ENCODE data around the gene RHO.

Gene RHO

GRCh38 chr3:129552287-129553050 is 24.0 kb downstream of the RHO start:
- no peak overlapping the region for H3K9ac ChIP-seq (ENCODE audit: low read length)
- H2BK5ac ChIP-seq (ENCODE audit: low read depth, low read length, poor library complexity, severe bottlenecking), result no peak overlapping the region
- no peak overlapping the region for H2AK5ac ChIP-seq (ENCODE audit: low read length, severe bottlenecking)
- H3K4me3 ChIP-seq (ENCODE audit: insufficient read depth in 1 of 2, low read depth in 1 of 2, low read length in 2 of 2), result no peak overlapping the region
- no peak overlapping the region for H3K23ac ChIP-seq (ENCODE audit: low read length in 2 of 2)
- 67% methylated on average over 9 of the region's 10 CpGs for WGBS
- no peak overlapping the region for H3K4me2 ChIP-seq (ENCODE audit: low read length, poor library complexity, severe bottlenecking)
- no peak overlapping the region for H2AFZ ChIP-seq (ENCODE audit: low read depth, low read length)
- no peak overlapping the region for H4K91ac ChIP-seq (ENCODE audit: low read length)
- H3K36me3 ChIP-seq (ENCODE audit: control insufficient read depth in 1 of 2, insufficient read depth in 2 of 2, low read depth in 1 of 2, low read length in 2 of 2), result peaks cover 26 to 27% of the 10 kb centered on the region in 2 experiments
- H4K8ac ChIP-seq (ENCODE audit: low read length), result peak overlapping the region; percentile 80
- H2BK120ac ChIP-seq (ENCODE audit: low read depth, low read length), result peak overlapping the region; percentile 11
- peaks cover 3% of the 10 kb centered on the region for H3K79me1 ChIP-seq (replicated peaks; ENCODE audit: low read length, poor library complexity, severe bottlenecking)
- no peak overlapping the region for H3K27ac ChIP-seq (ENCODE audit: low read length, poor library complexity, severe bottlenecking)
- H3K18ac ChIP-seq (ENCODE audit: low read depth in 1 of 2, low read length in 2 of 2), result peak overlapping the region; percentile 13 to 55
- peaks cover 43% of the 10 kb centered on the region for H3K4me1 ChIP-seq (ENCODE audit: control insufficient read depth, insufficient read depth, low read depth, low read length)
- peak overlapping the region in 1 of 2 experiments; percentile 3 for H3K14ac ChIP-seq (ENCODE audit: low read length in 2 of 2)
- peak overlapping the region; percentile 6 for H2BK15ac ChIP-seq (ENCODE audit: low read depth, poor library complexity, severe bottlenecking)
- H2BK12ac ChIP-seq (ENCODE audit: low read length in 2 of 2), result peak overlapping the region in 1 of 2 experiments; percentile 51
- H3K4ac ChIP-seq (ENCODE audit: low read depth in 1 of 2, low read length in 2 of 2), result no peak overlapping the region
- H3K9me3 ChIP-seq (ENCODE audit: control insufficient read depth, low read length), result no peaks in the 10 kb centered on the region
- no peaks in the 10 kb centered on the region for H3K27me3 ChIP-seq (ENCODE audit: control insufficient read depth in 1 of 2, insufficient read depth in 1 of 2, low read length in 2 of 2)
- no peak for DNase-seq

GRCh38 chr3:129553171-129553570 is 24.7 kb downstream of the RHO start:
- Histone ChIP-seq H3K4me1 (ENCODE audit: control insufficient read depth, insufficient read depth, low read depth, low read length) (peaks cover 50% of the 10 kb centered on the region), H3K9me3 (ENCODE audit: control insufficient read depth, low read length) (no peaks in the 10 kb centered on the region), H3K4ac (ENCODE audit: low read depth in 1 of 2, low read length in 2 of 2) (no peak overlapping the region), H3K14ac (ENCODE audit: low read length in 2 of 2) (peak overlapping the region in 1 of 2 experiments; percentile 3), H4K91ac (ENCODE audit: low read length) (no peak overlapping the region), H2AK5ac (ENCODE audit: low read length, severe bottlenecking) (peak overlapping the region; percentile 18), H2AFZ (ENCODE audit: low read depth, low read length) (no peak overlapping the region), H3K79me1 (replicated peaks; ENCODE audit: low read length, poor library complexity, severe bottlenecking) (peaks cover 3% of the 10 kb centered on the region), H3K4me3 (ENCODE audit: insufficient read depth in 1 of 2, low read depth in 1 of 2, low read length in 2 of 2) (no peak overlapping the region), H3K36me3 (ENCODE audit: control insufficient read depth in 1 of 2, insufficient read depth in 2 of 2, low read depth in 1 of 2, low read length in 2 of 2) (peaks cover 33 to 34% of the 10 kb centered on the region in 2 experiments), H3K27ac (ENCODE audit: low read length, poor library complexity, severe bottlenecking) (no peak overlapping the region), H4K8ac (ENCODE audit: low read length) (peak overlapping the region; percentile 80), H3K9ac (ENCODE audit: low read length) (no peak overlapping the region), H2BK5ac (ENCODE audit: low read depth, low read length, poor library complexity, severe bottlenecking) (no peak overlapping the region), H3K18ac (ENCODE audit: low read depth in 1 of 2, low read length in 2 of 2) (peak overlapping the region; percentile 5 to 55), H3K27me3 (ENCODE audit: control insufficient read depth in 1 of 2, insufficient read depth in 1 of 2, low read length in 2 of 2) (no peaks in the 10 kb centered on the region), H2BK12ac (ENCODE audit: low read length in 2 of 2) (peak overlapping the region; percentile 4 to 51), H2BK120ac (ENCODE audit: low read depth, low read length) (peak overlapping the region; percentile 11), H3K23ac (ENCODE audit: low read length in 2 of 2) (no peak overlapping the region), H2BK15ac (ENCODE audit: low read depth, poor library complexity, severe bottlenecking) (no peak overlapping the region), H3K4me2 (ENCODE audit: low read length, poor library complexity, severe bottlenecking) (no peak overlapping the region)
- WGBS, result 68% methylated on average over 6 of the region's 6 CpGs
- no peak for DNase-seq

GRCh38 chr3:129553719-129554118 is 25.3 kb downstream of the RHO start:
- H2AFZ ChIP-seq (ENCODE audit: low read depth, low read length), result no peak overlapping the region
- WGBS, result 95% methylated on average over 12 of the region's 15 CpGs
- H4K91ac ChIP-seq (ENCODE audit: low read length), result no peak overlapping the region

DNA sequence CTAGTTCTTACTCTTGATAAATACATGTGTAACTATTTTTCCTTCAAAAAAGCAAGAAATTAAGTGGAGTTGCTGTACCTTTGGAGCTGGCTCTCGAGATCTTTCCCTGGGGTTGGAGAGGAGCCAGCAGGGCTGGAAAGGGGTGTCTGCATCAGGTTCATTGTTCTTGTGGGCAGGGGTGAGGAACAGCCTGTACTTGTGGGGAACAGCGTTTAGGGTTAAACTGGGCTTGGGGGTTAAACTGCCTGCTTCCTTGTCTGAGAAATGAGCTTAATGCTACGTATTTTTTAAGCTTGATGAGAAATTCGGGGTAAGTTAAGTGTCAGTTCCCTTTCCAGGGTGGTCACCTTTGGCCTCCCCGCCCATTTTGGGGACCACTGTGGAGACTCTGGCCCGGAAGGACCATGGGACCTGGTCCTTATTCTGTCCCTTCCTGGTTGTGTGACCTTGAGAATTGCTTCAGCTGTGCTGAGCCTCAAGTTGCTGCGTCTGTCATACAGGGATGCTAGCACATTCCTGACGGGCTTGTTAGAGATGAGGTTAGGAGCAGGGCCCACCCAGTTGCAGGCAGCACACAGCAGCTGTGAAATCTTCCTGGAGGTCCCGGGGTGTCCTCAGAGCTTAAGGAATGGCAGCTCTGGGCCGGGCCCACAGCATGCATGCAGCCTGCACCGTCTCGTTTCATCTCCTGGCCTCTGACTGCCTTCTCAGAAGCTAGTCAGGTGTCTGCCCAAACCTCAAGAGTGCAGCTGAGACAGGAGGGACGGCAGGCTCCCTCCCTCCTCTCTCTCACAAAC is 26.1 kb downstream of the RHO start:
- WGBS, result 73% methylated on average over 13 of the region's 13 CpGs

More at GRCh38 chr3:129553719-129554118, 25.3 kb downstream of the RHO start:
- H2BK5ac ChIP-seq (ENCODE audit: low read depth, low read length, poor library complexity, severe bottlenecking), result no peak overlapping the region
- no peak overlapping the region for H2BK12ac ChIP-seq (ENCODE audit: low read length in 2 of 2)
- H3K79me1 ChIP-seq (replicated peaks; ENCODE audit: low read length, poor library complexity, severe bottlenecking), result peaks cover 3% of the 10 kb centered on the region
- no peak overlapping the region for H3K18ac ChIP-seq (ENCODE audit: low read depth in 1 of 2, low read length in 2 of 2)
- no peaks in the 10 kb centered on the region for H3K9me3 ChIP-seq (ENCODE audit: control insufficient read depth, low read length)
- no peak overlapping the region for H3K4ac ChIP-seq (ENCODE audit: low read depth in 1 of 2, low read length in 2 of 2)
- H3K4me1 ChIP-seq (ENCODE audit: control insufficient read depth, insufficient read depth, low read depth, low read length), result peaks cover 55% of the 10 kb centered on the region
- no peak overlapping the region for H3K14ac ChIP-seq (ENCODE audit: low read length in 2 of 2)
- H3K36me3 ChIP-seq (ENCODE audit: control insufficient read depth in 1 of 2, insufficient read depth in 2 of 2, low read depth in 1 of 2, low read length in 2 of 2), result peaks cover 37 to 38% of the 10 kb centered on the region in 2 experiments
- H2BK120ac ChIP-seq (ENCODE audit: low read depth, low read length), result no peak overlapping the region
- no peak overlapping the region for H3K4me2 ChIP-seq (ENCODE audit: low read length, poor library complexity, severe bottlenecking)
- no peak overlapping the region for H2AK5ac ChIP-seq (ENCODE audit: low read length, severe bottlenecking)
- H4K8ac ChIP-seq (ENCODE audit: low read length), result no peak overlapping the region
- no peak overlapping the region for H3K27ac ChIP-seq (ENCODE audit: low read length, poor library complexity, severe bottlenecking)
- no peak overlapping the region for H3K9ac ChIP-seq (ENCODE audit: low read length)
- DNase-seq, result no peak
- peak overlapping the region; percentile 20 for H2BK15ac ChIP-seq (ENCODE audit: low read depth, poor library complexity, severe bottlenecking)
- H3K23ac ChIP-seq (ENCODE audit: low read length in 2 of 2), result no peak overlapping the region
- no peak overlapping the region for H3K4me3 ChIP-seq (ENCODE audit: insufficient read depth in 1 of 2, low read depth in 1 of 2, low read length in 2 of 2)
- H3K27me3 ChIP-seq (ENCODE audit: control insufficient read depth in 1 of 2, insufficient read depth in 1 of 2, low read length in 2 of 2), result no peaks in the 10 kb centered on the region

More for the DNA sequence above, 26.1 kb downstream of the RHO start:
- Histone ChIP-seq H3K4ac (ENCODE audit: low read depth in 1 of 2, low read length in 2 of 2) (no peak overlapping the region), H2AFZ (ENCODE audit: low read depth, low read length) (no peak overlapping the region), H3K36me3 (ENCODE audit: control insufficient read depth in 1 of 2, insufficient read depth in 2 of 2, low read depth in 1 of 2, low read length in 2 of 2) (peaks cover 43 to 45% of the 10 kb centered on the region in 2 experiments), H3K27me3 (ENCODE audit: control insufficient read depth in 1 of 2, insufficient read depth in 1 of 2, low read length in 2 of 2) (no peaks in the 10 kb centered on the region), H2BK120ac (ENCODE audit: low read depth, low read length) (no peak overlapping the region), H2BK5ac (ENCODE audit: low read depth, low read length, poor library complexity, severe bottlenecking) (no peak overlapping the region), H3K18ac (ENCODE audit: low read depth in 1 of 2, low read length in 2 of 2) (peak overlapping the region in 1 of 2 experiments; percentile 18), H3K23ac (ENCODE audit: low read length in 2 of 2) (peak overlapping the region in 1 of 2 experiments; percentile 85), H3K4me2 (ENCODE audit: low read length, poor library complexity, severe bottlenecking) (no peak overlapping the region), H2BK15ac (ENCODE audit: low read depth, poor library complexity, severe bottlenecking) (no peak overlapping the region), H3K4me1 (ENCODE audit: control insufficient read depth, insufficient read depth, low read depth, low read length) (peaks cover 60% of the 10 kb centered on the region), H4K8ac (ENCODE audit: low read length) (no peak overlapping the region), H4K91ac (ENCODE audit: low read length) (no peak overlapping the region), H3K9me3 (ENCODE audit: control insufficient read depth, low read length) (no peaks in the 10 kb centered on the region), H2BK12ac (ENCODE audit: low read length in 2 of 2) (no peak overlapping the region), H3K4me3 (ENCODE audit: insufficient read depth in 1 of 2, low read depth in 1 of 2, low read length in 2 of 2) (no peak overlapping the region), H3K27ac (ENCODE audit: low read length, poor library complexity, severe bottlenecking) (peak overlapping the region; percentile 17), H3K79me1 (replicated peaks; ENCODE audit: low read length, poor library complexity, severe bottlenecking) (peaks cover 3% of the 10 kb centered on the region), H3K9ac (ENCODE audit: low read length) (no peak overlapping the region), H2AK5ac (ENCODE audit: low read length, severe bottlenecking) (peak overlapping the region; percentile 70), H3K14ac (ENCODE audit: low read length in 2 of 2) (no peak overlapping the region)
- no peak for DNase-seq

Measured in mesenchymal stem cell (in vitro differentiated cells and primary cell).